DOHH2 (cell line): Measurements from ENCODE around the gene KIF25.

ENCODE experiments used
- CTCF ChIP-seq: fragments of 200-600 bp; sonication (generic); IDR thresholded peaks from one replicate; pipeline ENCODE4 v1.5.1; 2014; ENCODE audit warnings: antibody characterized with exemption, mild to moderate bottlenecking, low read depth, low read length; ENCODE audit not compliant: poor library complexity, severe bottlenecking
- EZH2phosphoT487 ChIP-seq: fragments of 200-600 bp; sonication (generic); IDR thresholded peaks from 2 replicates; pipeline ENCODE4 v1.6.1; 2017; ENCODE audit warnings: borderline replicate concordance, mild to moderate bottlenecking, antibody characterized with exemption, low read length, moderate library complexity, mixed read lengths

- TF ChIP-seq CTCF (no peak), EZH2phosphoT487 (no peak)
Observed at GRCh38 chr6:168048724-168049025, 51.2 kb downstream of the KIF25 start.
